Activated naive CD4-positive, alpha-beta T cell treated with anti-CD3 and anti-CD28 coated beads for 36 hours (primary cell): ENCODE measurements around the gene RNGTT. TPM values are rescaled to one million over a fixed set of nuclear protein-coding genes. Genes with fewer than 3 reads are reported as not detected.

Source experiments
- CTCF ChIA-PET: fragments of 350-600 bp; sonication (Branson Sonifier 250); formaldehyde crosslinking; loops from one replicate; lab custom pipeline; 2021; ENCODE audit warnings: antibody characterized with exemption; lab: Charles Lee
- DNase-seq: peaks from one replicate; pipeline ENCODE4 v3.0.0-alpha.2; 2020
- H3K27ac Mint-ChIP-seq: one replicate; pipeline ENCODE4 v1.8.0; 2021; ENCODE audit warnings: mild to moderate bottlenecking, mixed read lengths
- H3K27me3 Mint-ChIP-seq: one replicate; pipeline ENCODE4 v1.8.0; 2021; ENCODE audit warnings: low read depth, mixed read lengths
- H3K36me3 Mint-ChIP-seq: one replicate; pipeline ENCODE4 v1.8.0; 2021; ENCODE audit warnings: low read depth, mixed read lengths
- H3K4me1 Mint-ChIP-seq: one replicate; pipeline ENCODE4 v1.8.0; 2021; ENCODE audit warnings: low read depth, mixed read lengths
- H3K4me3 Mint-ChIP-seq: one replicate; pipeline ENCODE4 v1.8.0; 2021; ENCODE audit warnings: mild to moderate bottlenecking, moderate library complexity, mixed read lengths
- H3K9me3 Mint-ChIP-seq: one replicate; pipeline ENCODE4 v1.8.0; 2021; ENCODE audit warnings: mixed read lengths
- intact Hi-C: fragments of 100-400 bp; cut with micrococcal nuclease; formaldehyde crosslinking; loops from one replicate; pipeline ENCODE4 v1.15.1; 2023
- total RNA-seq, 2 experiments: library from RNA; stranded (reverse); gene quantifications; one replicate each; pipeline ENCODE4 v1.2.3, GENCODE V29; 2021

The RNGTT gene
- total RNA-seq, 2 experiments from 2014 or later = 21.7 to 23.5 TPM

DNA sequence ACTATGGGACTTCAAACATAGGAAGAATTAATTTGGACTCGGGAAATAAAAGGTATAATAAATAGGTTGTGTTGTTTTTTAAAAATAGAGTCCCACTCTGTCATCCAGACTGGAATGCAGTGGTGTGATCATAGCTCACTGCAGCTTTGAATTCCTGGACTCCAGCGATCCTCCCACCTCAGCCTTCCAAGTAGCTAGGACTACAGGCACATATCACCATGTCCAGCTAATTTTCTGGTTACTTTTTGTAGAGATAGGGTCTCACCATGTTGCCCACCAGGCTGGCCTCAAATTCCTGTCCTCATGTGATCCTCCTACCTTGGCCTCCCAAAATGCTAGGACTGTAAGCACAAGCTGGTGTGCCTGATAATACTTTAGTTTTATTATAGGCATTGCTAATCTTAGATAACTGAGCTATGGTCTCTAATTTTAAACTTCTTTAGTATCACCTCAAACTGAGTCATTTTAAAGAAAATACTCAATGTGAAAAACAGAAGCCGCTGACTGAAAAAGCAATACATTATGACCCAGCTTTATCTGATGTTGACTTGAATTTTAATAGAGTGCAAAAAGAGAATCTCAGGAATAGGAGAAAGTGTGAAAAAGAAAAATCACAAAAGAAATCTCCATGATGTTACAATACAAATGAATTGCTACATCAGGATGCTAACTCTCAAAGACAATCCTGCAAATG is 251.0 kb downstream of the RNGTT start:
- intact Hi-C loops = no loop called here
- peaks cover 2% of the 10 kb centered on the region for H3K9me3 Mint-ChIP-seq
- H3K27ac Mint-ChIP-seq = no peak overlapping the region
- H3K4me3 Mint-ChIP-seq = no peak overlapping the region
- no peaks in the 10 kb centered on the region for H3K27me3 Mint-ChIP-seq
- H3K4me1 Mint-ChIP-seq = no peaks in the 10 kb centered on the region
- CTCF ChIA-PET = interaction anchor here (0.6 kb wide), 1 partner anchor 22 kb away, joined by 3 read pairs; no protein-coding TSS in a partner anchor
- DNase-seq = no peak
- peaks cover 9% of the 10 kb centered on the region for H3K36me3 Mint-ChIP-seq

DNA sequence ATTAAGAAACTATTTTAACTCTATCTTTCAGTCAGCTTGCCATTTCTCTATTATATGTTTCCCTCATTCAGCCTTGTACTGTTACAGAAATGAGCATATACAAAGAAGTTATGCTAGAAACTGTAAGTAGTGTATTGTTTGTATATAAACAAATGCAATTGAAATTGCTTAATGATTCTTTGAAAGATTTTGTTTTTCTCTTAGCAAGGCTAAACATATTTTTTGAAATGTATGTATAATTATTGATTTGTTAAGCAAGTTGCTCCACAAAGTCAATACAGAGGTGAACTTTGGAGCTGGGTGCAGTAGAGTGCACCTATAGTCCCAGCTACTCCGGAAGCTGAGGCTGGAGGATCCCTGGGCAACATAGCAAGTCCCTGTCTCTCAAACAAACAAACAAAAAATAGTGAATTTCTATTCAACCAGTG is 253.6 kb downstream of the RNGTT start:
- no peak for DNase-seq
- H3K27me3 Mint-ChIP-seq = no peaks in the 10 kb centered on the region

DNA sequence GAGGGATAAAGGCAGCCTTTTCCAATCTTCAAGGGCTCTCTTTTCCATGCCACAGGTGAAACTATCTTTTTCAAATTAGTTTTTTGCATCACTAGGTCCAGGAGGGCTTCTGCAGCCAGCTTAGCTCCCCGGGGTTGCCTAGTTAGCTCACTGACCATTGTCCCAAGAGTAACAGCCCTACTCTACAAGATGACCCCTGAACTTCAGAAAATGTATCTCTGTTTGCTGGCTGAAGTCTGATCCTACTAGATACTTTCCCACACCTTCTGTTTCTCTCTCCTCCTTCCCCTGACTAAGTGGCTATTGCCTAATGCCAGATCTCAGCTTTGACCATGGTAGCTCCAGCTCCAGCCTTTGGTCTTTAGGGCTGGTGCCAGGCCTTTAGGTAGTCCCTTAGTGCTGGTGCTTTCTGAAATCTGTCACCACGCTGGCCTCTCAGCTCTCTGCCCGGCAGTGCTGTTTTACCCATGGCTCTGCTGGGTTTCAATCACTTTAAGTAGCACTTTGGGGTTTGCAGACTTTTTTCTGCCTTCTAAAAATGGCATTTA is 255.1 kb downstream of the RNGTT start:
- CTCF ChIA-PET = no interaction called here
- intact Hi-C loops = no loop called here
- Mint-ChIP-seq H3K4me1 (peaks cover 13% of the 10 kb centered on the region), H3K27me3 (no peaks in the 10 kb centered on the region), H3K9me3 (peaks cover under 1% of the 10 kb centered on the region), H3K4me3 (no peak overlapping the region), H3K36me3 (peaks cover 1% of the 10 kb centered on the region), H3K27ac (no peak overlapping the region)
- no peak for DNase-seq

More for the DNA sequence above, 253.6 kb downstream of the RNGTT start:
- CTCF ChIA-PET = interaction anchor here (0.7 kb wide), 1 partner anchor 542 kb away, joined by 4 read pairs; no protein-coding TSS in a partner anchor
- H3K9me3 Mint-ChIP-seq = no peaks in the 10 kb centered on the region
- intact Hi-C loops = no loop called here
- peaks cover 3% of the 10 kb centered on the region for H3K36me3 Mint-ChIP-seq
- H3K4me3 Mint-ChIP-seq = no peak overlapping the region
- H3K27ac Mint-ChIP-seq = no peak overlapping the region
- H3K4me1 Mint-ChIP-seq = peaks cover 10% of the 10 kb centered on the region

DNA sequence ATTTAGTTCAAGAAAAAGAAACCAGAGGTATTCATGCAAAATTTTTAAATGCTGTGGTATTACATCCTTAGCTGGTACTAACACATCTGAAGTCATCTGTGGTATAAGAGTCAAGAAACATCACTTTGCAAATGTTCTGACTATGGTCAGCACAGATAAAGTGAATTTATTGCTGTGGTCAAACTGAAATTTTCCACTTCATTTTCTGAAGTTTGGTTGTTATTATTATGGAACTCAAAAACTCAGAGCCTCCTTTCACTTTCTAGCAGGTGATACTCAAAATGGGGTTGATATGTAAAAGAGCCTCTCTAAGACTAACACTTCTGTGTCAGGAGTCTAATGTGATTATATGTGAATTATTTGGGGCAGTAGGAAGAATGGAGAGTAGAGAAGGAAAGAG is 257.8 kb downstream of the RNGTT start:
- H3K27ac Mint-ChIP-seq = no peak overlapping the region
- H3K4me3 Mint-ChIP-seq = no peak overlapping the region
- no peaks in the 10 kb centered on the region for H3K27me3 Mint-ChIP-seq
- peaks cover 2% of the 10 kb centered on the region for H3K9me3 Mint-ChIP-seq
- no peak for DNase-seq
- intact Hi-C loops = no loop called here
- CTCF ChIA-PET = no interaction called here
- peaks cover 17% of the 10 kb centered on the region for H3K4me1 Mint-ChIP-seq
- H3K36me3 Mint-ChIP-seq = peaks cover 6% of the 10 kb centered on the region

DNA sequence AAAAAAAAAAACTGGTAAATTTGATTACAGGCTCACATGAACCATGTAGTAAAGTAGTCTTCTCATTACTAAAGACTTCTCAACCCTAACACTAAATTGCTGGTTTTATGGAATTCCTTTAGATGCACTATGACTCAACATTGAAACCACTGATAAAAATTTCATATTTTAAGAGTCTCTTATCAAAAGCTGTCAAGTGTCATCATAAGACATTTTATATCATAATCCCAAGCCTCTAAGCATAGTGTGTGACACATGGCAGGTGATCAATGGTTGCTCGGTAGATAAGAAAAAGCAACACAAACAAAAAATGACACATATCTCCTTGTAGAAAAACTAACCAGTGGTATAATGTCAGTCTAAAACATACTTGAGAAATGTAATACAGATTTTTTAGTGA is 258.4 kb downstream of the RNGTT start:
- H3K36me3 Mint-ChIP-seq = peaks cover 9% of the 10 kb centered on the region
- no peak for DNase-seq
- peaks cover 21% of the 10 kb centered on the region for H3K4me1 Mint-ChIP-seq
- H3K9me3 Mint-ChIP-seq = peaks cover 2% of the 10 kb centered on the region
- intact Hi-C loops = no loop called here
- no peak overlapping the region for H3K4me3 Mint-ChIP-seq
- no peak overlapping the region for H3K27ac Mint-ChIP-seq
- CTCF ChIA-PET = no interaction called here
- no peaks in the 10 kb centered on the region for H3K27me3 Mint-ChIP-seq

DNA sequence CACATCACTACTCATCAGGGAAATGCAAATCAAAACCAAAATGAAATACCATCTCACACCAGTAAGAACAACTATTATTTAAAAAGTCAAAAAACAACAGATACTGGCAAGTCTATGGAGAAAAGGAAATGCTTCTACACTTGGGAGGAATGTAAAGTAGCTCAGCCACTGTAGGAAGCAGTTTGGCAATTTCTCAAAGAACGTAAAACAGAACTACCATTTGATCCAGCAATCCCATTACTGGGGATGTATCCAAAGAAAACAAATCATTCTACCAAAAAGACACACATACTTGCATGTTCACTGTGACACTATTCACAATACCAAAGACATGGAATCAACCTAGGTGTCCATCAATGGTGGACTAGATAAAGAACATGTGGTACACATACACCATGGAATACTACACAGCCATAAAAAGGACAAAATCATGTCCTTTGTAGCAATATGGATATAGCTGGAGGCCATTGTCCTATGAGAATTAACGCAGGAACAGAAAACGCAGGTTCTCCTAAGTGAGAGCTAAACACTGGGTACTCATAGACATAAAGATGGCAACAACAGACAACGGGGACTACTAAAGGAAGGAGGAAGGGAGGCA is 260.4 kb downstream of the RNGTT start:
- intact Hi-C loops = no loop called here
- Mint-ChIP-seq H3K27ac (no peak overlapping the region), H3K36me3 (peaks cover 9% of the 10 kb centered on the region), H3K27me3 (no peaks in the 10 kb centered on the region), H3K4me1 (peaks cover 25% of the 10 kb centered on the region), H3K9me3 (peaks cover 2% of the 10 kb centered on the region), H3K4me3 (no peak overlapping the region)
- CTCF ChIA-PET = no interaction called here
- DNase-seq = no peak

DNA sequence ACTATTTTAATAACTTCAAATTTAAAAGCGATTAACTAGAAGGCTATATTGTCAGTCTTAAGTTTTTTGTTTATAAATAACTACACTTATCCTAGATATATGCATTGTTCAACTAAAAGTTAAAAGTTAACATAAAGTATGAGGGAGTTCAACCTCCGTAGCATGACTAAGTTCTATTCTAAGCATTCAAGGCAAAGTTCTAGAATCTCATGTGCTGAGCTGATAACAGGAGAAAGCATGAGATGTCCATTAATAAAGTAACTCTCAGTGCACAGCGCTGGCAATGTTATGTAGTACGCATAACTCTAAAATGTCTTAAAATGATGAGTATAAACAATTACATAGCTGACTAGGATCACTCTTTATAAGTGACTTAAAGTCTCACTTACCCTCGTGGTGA is 264.8 kb downstream of the RNGTT start:
- Mint-ChIP-seq H3K9me3 (peaks cover 11% of the 10 kb centered on the region), H3K4me3 (no peak overlapping the region), H3K36me3 (peaks cover 27% of the 10 kb centered on the region), H3K4me1 (peaks cover 12% of the 10 kb centered on the region), H3K27me3 (no peaks in the 10 kb centered on the region), H3K27ac (no peak overlapping the region)
- intact Hi-C loops = no loop called here
- CTCF ChIA-PET = no interaction called here
- DNase-seq = no peak

DNA sequence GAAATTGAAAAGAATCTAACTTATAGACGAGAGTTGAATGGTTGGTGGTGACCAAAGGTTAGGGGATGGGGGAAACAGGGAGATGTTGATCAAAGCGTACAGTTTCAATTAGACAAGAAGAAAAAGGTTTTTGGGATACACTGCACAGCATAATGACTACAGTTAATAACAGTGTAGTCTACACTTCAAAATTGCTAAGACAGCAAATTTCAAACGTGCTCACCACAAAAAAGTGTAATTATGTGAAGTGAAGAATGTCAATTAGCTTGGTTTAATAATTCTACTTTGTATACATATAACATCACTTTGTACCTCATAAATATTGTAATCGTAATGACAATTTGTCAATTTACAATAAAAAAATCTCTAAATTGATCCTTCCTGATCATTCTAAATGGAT is 267.5 kb downstream of the RNGTT start:
- intact Hi-C loops = no loop called here
- Mint-ChIP-seq H3K4me3 (no peak overlapping the region), H3K36me3 (peaks cover 30% of the 10 kb centered on the region), H3K27me3 (no peaks in the 10 kb centered on the region), H3K4me1 (peaks cover 8% of the 10 kb centered on the region), H3K27ac (no peak overlapping the region), H3K9me3 (peaks cover 10% of the 10 kb centered on the region)
- DNase-seq = no peak
- CTCF ChIA-PET = no interaction called here

DNA sequence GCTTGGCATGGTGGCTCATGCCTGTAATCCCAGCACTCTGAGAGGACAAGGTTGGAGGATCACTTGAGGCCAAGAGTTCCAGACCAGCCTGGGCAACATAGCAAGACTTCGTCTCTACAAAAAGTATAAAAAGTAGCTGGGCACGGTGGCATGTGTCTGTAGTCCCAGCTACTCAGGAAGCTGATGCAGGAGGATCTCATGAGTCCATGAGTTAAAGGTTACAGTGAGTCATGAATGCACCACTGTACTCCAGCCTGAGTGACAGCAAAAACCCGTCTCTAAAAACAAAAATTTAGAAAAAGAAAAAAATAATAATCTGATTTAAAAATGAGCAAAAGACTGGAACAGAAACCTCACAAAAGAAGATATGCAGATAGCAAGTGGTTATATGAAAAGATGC is 279.7 kb downstream of the RNGTT start:
- Mint-ChIP-seq H3K9me3 (no peaks in the 10 kb centered on the region), H3K4me1 (no peaks in the 10 kb centered on the region), H3K4me3 (no peak overlapping the region), H3K36me3 (peaks cover 20% of the 10 kb centered on the region), H3K27ac (no peak overlapping the region), H3K27me3 (no peaks in the 10 kb centered on the region)
- intact Hi-C loops = no loop called here
- CTCF ChIA-PET = no interaction called here
- DNase-seq = no peak

DNA sequence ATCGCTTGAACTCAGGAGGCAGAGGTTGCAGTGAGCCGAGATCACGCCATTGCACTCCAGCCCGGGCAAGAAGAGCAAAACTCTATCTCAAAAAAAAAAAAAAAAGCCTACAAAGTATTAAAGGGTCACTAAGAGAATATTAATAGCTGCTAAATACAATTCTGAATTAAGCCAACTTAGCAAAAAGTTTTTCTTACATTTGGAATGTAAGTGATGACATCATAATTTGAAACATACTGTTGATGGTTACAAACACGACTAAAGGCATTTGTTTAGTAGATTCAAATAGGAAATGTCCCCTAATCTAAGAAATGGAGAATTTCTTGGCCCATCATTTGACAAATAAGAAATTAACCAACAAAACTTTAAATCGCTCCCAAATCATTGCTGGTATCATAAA is 282.8 kb downstream of the RNGTT start:
- Mint-ChIP-seq H3K4me3 (no peak overlapping the region), H3K9me3 (no peaks in the 10 kb centered on the region), H3K36me3 (peaks cover 28% of the 10 kb centered on the region), H3K27ac (no peak overlapping the region), H3K27me3 (no peaks in the 10 kb centered on the region), H3K4me1 (no peaks in the 10 kb centered on the region)
- intact Hi-C loops = no loop called here
- no peak for DNase-seq
- CTCF ChIA-PET = no interaction called here

DNA sequence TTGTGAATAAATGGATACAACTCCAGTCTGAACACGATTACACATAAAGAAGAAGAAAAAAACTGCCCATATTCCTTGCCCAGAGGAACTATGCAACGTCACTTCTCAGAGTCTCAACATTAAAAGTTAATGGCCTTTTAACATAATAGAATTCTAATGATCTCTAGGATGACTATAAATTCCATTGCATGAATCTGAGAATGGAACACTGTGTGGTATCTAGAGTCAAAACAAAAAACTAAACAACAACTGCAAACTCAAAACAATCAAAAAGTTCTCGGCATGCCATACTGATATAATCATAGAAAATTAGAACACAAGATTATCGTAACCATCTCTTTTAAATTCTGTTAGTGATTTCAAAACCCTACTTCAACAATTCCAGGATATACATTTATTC is 283.6 kb downstream of the RNGTT start:
- no peaks in the 10 kb centered on the region for H3K27me3 Mint-ChIP-seq
- peaks cover 29% of the 10 kb centered on the region for H3K36me3 Mint-ChIP-seq
- CTCF ChIA-PET = no interaction called here
- H3K4me1 Mint-ChIP-seq = no peaks in the 10 kb centered on the region
- H3K9me3 Mint-ChIP-seq = no peaks in the 10 kb centered on the region
- no peak for DNase-seq
- no peak overlapping the region for H3K27ac Mint-ChIP-seq
- H3K4me3 Mint-ChIP-seq = no peak overlapping the region
- intact Hi-C loops = no loop called here

DNA sequence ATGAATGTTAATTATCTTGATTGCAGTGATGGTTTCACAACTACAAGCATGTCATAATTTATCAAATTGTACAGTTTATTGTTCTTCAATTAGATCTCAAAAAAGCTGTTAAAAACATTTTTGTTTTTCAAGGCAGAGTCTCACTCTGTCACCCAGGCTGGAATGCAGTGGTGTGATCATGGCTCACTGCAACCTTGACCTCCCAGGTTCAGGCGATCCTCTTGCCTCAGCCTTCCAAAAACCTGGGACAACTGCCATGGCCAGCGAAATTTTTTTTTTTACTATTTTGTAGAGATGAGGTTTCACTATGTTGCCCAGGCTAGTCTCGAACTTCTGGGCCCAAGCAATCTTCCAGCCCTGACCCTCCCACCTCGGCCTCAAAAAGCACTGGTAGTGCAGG is 286.1 kb downstream of the RNGTT start:
- no peak overlapping the region for H3K27ac Mint-ChIP-seq
- no peak overlapping the region for H3K4me3 Mint-ChIP-seq
- H3K27me3 Mint-ChIP-seq = no peaks in the 10 kb centered on the region
- H3K9me3 Mint-ChIP-seq = peaks cover 2% of the 10 kb centered on the region
- CTCF ChIA-PET = no interaction called here
- DNase-seq = no peak
- no peaks in the 10 kb centered on the region for H3K4me1 Mint-ChIP-seq
- intact Hi-C loops = no loop called here
- peaks cover 42% of the 10 kb centered on the region for H3K36me3 Mint-ChIP-seq

DNA sequence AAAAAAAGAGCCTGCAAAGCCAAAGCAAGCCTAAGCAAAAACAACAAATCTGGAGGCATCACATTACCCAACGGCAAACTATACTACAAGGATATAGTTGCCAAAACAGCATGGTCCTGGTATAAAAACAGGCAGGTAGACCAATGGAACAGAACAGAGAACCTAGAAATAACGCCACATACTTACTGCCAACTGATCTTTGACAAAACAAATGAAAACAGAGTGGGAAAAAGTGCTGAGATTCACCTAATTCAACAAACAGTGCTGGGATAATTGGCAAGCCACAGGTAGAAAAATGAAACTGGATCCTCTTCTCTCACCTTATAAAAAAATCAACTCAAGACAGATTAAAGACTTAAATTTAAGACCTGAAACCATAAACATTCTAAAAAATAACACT is 291.8 kb downstream of the RNGTT start:
- intact Hi-C loops = no loop called here
- Mint-ChIP-seq H3K36me3 (peaks cover 66% of the 10 kb centered on the region), H3K27ac (no peak overlapping the region), H3K4me1 (no peaks in the 10 kb centered on the region), H3K4me3 (no peak overlapping the region), H3K27me3 (no peaks in the 10 kb centered on the region), H3K9me3 (peaks cover 22% of the 10 kb centered on the region)
- CTCF ChIA-PET = no interaction called here
- no peak for DNase-seq
